ENCODE results near the gene ABCF1.

ABCF1 gene

DNA sequence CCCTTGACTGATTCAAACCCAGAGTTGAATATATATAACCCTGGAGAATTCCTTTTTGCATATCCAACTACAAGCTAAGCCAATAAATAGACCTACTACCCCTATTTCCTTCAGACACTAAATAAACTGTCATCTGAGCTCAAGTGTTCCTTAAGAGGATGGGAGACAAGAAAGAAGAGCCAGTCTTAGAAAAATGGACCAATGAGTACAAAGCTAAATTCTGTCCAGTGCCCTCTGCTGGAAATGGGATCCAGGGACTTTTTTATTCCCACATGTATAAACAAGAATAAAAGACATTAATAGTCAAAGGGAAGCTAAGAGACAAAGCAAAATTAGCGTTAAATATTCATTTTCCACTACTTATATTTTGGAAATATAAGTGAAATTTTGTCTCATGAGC lies 41.0 kb downstream of the ABCF1 start:
- DNase-seq: no peak
- no peaks in the 10 kb centered on the region for H3K27me3 ChIP-seq
- no peaks in the 10 kb centered on the region for H3K9me3 ChIP-seq
- peaks cover 4% of the 10 kb centered on the region; the same call in 1 of the 2 replicates for H3K4me1 ChIP-seq
- no peak overlapping the region for H3K4me3 ChIP-seq (ENCODE audit: low read depth, low read length)
- TF ChIP-seq, protein P1, sequence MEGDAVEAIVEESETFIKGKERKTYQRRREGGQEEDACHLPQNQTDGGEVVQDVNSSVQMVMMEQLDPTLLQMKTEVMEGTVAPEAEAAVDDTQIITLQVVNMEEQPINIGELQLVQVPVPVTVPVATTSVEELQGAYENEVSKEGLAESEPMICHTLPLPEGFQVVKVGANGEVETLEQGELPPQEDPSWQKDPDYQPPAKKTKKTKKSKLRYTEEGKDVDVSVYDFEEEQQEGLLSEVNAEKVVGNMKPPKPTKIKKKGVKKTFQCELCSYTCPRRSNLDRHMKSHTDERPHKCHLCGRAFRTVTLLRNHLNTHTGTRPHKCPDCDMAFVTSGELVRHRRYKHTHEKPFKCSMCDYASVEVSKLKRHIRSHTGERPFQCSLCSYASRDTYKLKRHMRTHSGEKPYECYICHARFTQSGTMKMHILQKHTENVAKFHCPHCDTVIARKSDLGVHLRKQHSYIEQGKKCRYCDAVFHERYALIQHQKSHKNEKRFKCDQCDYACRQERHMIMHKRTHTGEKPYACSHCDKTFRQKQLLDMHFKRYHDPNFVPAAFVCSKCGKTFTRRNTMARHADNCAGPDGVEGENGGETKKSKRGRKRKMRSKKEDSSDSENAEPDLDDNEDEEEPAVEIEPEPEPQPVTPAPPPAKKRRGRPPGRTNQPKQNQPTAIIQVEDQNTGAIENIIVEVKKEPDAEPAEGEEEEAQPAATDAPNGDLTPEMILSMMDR (IDR thresholded peaks at IDR 0.05; ENCODE audit: low read depth, low read length): peak; percentile 43
- peaks cover 79% of the 10 kb centered on the region for H3K36me3 ChIP-seq

DNA sequence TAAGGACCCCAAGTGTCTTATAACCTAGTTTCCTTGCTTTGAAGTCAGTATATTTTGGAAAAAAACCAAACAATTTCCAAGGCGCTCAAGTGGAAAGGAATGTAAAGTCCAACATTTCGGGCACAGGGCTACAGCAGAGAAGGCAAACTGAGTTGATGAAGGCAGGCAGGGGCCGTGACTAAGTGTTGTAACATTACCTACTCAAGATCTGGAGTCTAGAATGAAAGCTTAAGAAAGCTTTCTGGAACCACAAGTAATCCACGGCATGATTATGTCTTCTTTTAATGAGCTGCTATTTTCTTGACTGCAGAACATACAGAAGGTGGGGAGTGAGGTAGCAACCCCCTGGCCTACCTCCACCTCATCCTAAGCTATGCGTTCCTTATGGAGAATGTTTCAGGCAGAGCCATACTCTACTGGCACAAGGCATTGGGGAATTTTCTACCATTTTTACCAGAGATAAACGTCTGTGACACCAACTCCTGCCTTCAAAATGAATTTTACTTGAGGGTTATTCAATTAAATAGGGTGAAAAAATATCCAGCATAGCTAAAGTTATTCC lies 41.5 kb downstream of the ABCF1 start:
- Histone ChIP-seq H3K9me3 (no peaks in the 10 kb centered on the region), H3K36me3 (peaks cover 73% of the 10 kb centered on the region), H3K4me1 (peaks cover 4% of the 10 kb centered on the region; the same call in 1 of the 2 replicates), H3K27me3 (no peaks in the 10 kb centered on the region), H3K4me3 (ENCODE audit: low read depth, low read length) (no peak overlapping the region)
- DNase-seq: no peak
- TF ChIP-seq, protein P1 (IDR thresholded peaks at IDR 0.05; ENCODE audit: low read depth, low read length): no peak

DNA sequence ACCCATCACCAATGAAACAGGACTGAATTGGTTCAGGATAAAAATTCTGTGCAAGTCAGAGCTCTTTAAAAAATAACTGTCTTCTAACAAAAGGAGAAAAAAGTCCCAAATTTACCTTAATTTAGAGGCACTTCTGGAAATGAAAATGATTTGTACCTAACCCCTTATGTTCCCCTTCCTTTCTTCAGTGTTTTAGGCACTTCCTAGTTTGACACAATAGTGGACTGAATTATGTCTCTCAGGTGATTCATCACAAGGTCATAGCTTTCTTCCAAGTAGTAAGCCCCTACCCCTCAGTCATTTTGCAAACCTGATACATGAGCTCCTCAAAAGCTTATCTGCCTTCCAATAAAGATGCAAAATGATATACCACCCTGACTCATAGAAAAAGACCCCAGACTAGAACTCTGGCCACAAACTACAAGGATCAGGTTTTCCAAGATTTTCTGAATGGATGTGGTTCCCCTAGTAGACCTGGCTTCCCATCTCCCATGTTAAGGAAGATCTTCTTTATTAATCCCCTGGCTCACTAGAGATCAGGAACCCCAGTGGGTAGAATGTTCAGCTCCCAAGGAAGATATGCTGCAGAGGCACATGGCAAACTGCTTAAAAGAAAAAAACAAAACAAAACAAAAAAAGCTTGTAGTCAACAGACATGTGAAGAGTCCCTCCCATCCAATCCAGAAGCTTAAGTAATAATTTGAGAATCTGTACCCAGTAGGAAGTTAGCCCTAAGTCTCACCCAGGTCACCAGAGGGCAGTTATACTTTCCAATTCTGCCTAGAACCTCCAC lies 42.2 kb downstream of the ABCF1 start:
- Histone ChIP-seq H3K4me3 (ENCODE audit: low read depth, low read length) (no peak overlapping the region; the same call in 1 of the 2 replicates), H3K36me3 (peaks cover 66% of the 10 kb centered on the region), H3K27me3 (no peaks in the 10 kb centered on the region), H3K4me1 (peaks cover 4% of the 10 kb centered on the region; the same call in 1 of the 2 replicates), H3K9me3 (no peaks in the 10 kb centered on the region)
- TF ChIP-seq, protein P1 (IDR thresholded peaks at IDR 0.05; ENCODE audit: low read depth, low read length): no peak
- DNase-seq: no peak

DNA sequence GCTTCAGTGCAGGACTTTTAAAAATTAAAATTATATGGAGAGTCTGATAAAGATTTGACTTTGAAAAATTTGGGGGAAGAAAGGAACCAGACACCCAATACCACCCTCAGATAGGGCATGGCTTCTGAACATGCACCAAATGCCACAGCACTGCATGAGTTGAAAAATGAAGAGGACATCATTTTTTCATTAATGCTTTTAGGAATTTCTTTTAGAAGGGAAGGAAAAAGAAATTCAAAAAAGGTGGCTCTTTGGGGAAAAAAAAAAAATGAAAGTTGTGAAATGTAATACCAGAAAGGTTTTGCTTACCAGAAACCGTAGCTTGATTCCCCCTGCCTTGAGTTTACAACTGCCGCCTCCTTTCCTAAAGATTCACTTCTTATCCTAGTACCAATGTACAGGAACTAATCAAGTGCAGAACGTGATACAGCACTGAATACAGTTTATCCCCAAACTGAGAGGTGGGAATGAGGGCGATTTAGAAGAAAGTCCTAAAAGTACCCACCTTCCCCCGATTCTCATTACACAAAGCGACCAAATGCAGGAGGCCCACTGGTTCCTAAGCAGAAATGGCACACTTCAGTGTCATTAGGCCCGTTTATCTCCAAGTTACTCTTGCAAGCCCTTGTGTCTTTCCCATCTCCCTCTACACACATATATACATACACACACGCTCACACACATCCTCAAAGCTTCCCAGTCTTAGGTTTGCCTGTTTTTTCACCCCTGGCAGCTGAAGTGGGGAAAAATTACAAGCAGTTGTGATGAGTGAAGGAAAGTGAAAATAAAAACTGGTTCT lies 43.0 kb downstream of the ABCF1 start:
- Histone ChIP-seq H3K9me3 (no peaks in the 10 kb centered on the region), H3K27me3 (no peaks in the 10 kb centered on the region), H3K4me1 (peaks cover 4% of the 10 kb centered on the region; the same call in 1 of the 2 replicates), H3K36me3 (peaks cover 58% of the 10 kb centered on the region), H3K4me3 (ENCODE audit: low read depth, low read length) (peak overlapping the region; percentile 98)
- TF ChIP-seq, protein P1 (IDR thresholded peaks at IDR 0.05; ENCODE audit: low read depth, low read length): no peak
- no peak for DNase-seq

DNA sequence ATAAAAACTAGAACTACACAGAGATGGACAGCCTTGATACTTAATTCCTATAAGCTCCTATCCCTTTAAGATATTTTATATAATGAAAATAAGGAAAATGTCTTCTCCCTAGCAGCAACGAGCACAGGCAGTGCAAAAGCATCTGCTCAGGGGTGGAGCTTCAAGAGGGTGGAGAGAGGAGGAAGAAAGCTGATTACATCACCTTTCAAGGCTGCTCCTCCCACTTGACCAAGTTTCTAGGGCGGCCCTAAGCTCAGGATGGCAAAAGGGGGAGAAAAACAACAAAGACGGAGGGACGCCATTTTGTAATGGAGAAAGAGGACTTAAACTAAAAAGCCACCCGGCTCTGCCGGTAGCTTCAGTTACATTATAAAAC lies 43.6 kb downstream of the ABCF1 start:
- Histone ChIP-seq H3K4me1 (peaks cover 4% of the 10 kb centered on the region; the same call in 1 of the 2 replicates), H3K27me3 (no peaks in the 10 kb centered on the region), H3K4me3 (ENCODE audit: low read depth, low read length) (peak overlapping the region; percentile 98), H3K9me3 (no peaks in the 10 kb centered on the region), H3K36me3 (peaks cover 57% of the 10 kb centered on the region)
- TF ChIP-seq, protein P1 (IDR thresholded peaks at IDR 0.05; ENCODE audit: low read depth, low read length): no peak
- DNase-seq: peak; percentile 89
